BLaER1 treated with 17β-estradiol and CSF1 and Interleukin-3, amounts not matched to agents 10 nM and 100 nM (cell line): ENCODE measurements around the gene ADAMTSL1.

Experiments
- H3K27ac ChIP-seq, 11 experiments: shearing (Covaris generic); formaldehyde crosslinking; 2 replicates each; pipeline ENCODE4 v1.8.1; 2022
- H3K27me3 ChIP-seq, 11 experiments: shearing (Covaris generic); formaldehyde crosslinking; 2 replicates each; pipeline ENCODE4 v1.8.1; 2022
- H3K36me3 ChIP-seq, 11 experiments: shearing (Covaris generic); formaldehyde crosslinking; 2 replicates each; pipeline ENCODE4 v1.8.1; 2022
- H3K4me1 ChIP-seq, 10 experiments: shearing (Covaris generic); formaldehyde crosslinking; 2 replicates each; pipeline ENCODE4 v1.8.1; 2022
- H3K4me2 ChIP-seq, 11 experiments: shearing (Covaris generic); formaldehyde crosslinking; 2 replicates each; pipeline ENCODE4 v1.8.1; 2022
- H3K4me3 ChIP-seq, 10 experiments: shearing (Covaris generic); formaldehyde crosslinking; 2 replicates each; pipeline ENCODE4 v1.8.1; 2022
- H3K9ac ChIP-seq, 11 experiments: shearing (Covaris generic); formaldehyde crosslinking; 2 replicates each; pipeline ENCODE4 v1.8.1; 2022
- H3K9me3 ChIP-seq, 11 experiments: shearing (Covaris generic); formaldehyde crosslinking; replicated peaks in 1 of 11; 2 replicates each; pipeline ENCODE4 v1.8.1; 2022
- H4K20me1 ChIP-seq, 11 experiments: shearing (Covaris generic); formaldehyde crosslinking; 2 replicates each; pipeline ENCODE4 v1.8.1; 2022
- Cebpa-rat ChIP-seq, 11 experiments: shearing (Covaris generic); IDR thresholded peaks; 2 replicates each; pipeline ENCODE4 v1.8.1; 2022

Gene ADAMTSL1

GRCh38 chr9:18909140-18910018 is 435.4 kb downstream of the ADAMTSL1 start:
- Histone ChIP-seq H3K9ac (peak overlapping the region in 8 of 11 experiments; percentile 25 to 73 (median 58); a peak in 14 of 22 replicates), H3K4me2 (peak overlapping the region; percentile 48 to 79 (median 69)), H3K27ac (peak overlapping the region in 9 of 11 experiments; percentile 31 to 86 (median 80); a peak in 17 of 22 replicates), H3K9me3 (peaks cover 0 to 5% (median 0%) of the 10 kb centered on the region in 11 experiments; a peak in 1 of 22 replicates), H3K36me3 (no peaks in the 10 kb centered on the region), H3K4me1 (peaks cover 58 to 74% (median 71%) of the 10 kb centered on the region in 10 experiments), H4K20me1 (no peaks in the 10 kb centered on the region; a peak in 1 of 22 replicates), H3K27me3 (no peaks in the 10 kb centered on the region), H3K4me3 (no peak overlapping the region)
- TF ChIP-seq Cebpa-rat (IDR thresholded peaks at IDR 0.05) = no peak

GRCh38 chr9:18910435-18910834 is 436.5 kb downstream of the ADAMTSL1 start:
- H3K36me3 ChIP-seq = no peaks in the 10 kb centered on the region
- H3K9ac ChIP-seq = peak overlapping the region in 9 of 11 experiments; percentile 32 to 77 (median 71); a peak in 17 of 22 replicates
- H4K20me1 ChIP-seq = no peaks in the 10 kb centered on the region; a peak in 1 of 22 replicates
- H3K4me3 ChIP-seq = 0 out of 20 replicates have a peak overlapping the region, but pooled peaks of 1 of the 10 experiments have one; percentile 25
- H3K27me3 ChIP-seq = no peaks in the 10 kb centered on the region
- H3K4me2 ChIP-seq = peak overlapping the region; percentile 50 to 76 (median 69)
- peaks cover 0 to 5% (median 0%) of the 10 kb centered on the region in 11 experiments; a peak in 1 of 22 replicates for H3K9me3 ChIP-seq
- TF ChIP-seq Cebpa-rat (IDR thresholded peaks at IDR 0.05) = no peak
- H3K4me1 ChIP-seq = peaks cover 58 to 73% (median 70%) of the 10 kb centered on the region in 10 experiments
- H3K27ac ChIP-seq = peak overlapping the region in 9 of 11 experiments; percentile 39 to 86 (median 80); a peak in 17 of 22 replicates

- no peaks in the 10 kb centered on the region; a peak in 1 of 22 replicates for H4K20me1 ChIP-seq
- peak in 5 of 11 experiments; percentile 14 to 67 (median 32); a peak in 3 of 22 replicates for TF ChIP-seq Cebpa-rat (IDR thresholded peaks at IDR 0.05)
- H3K9ac ChIP-seq = peak overlapping the region in 9 of 11 experiments; percentile 32 to 77 (median 71); a peak in 17 of 22 replicates
- peak overlapping the region; percentile 50 to 76 (median 69) for H3K4me2 ChIP-seq
- H3K9me3 ChIP-seq = peaks cover 0 to 5% (median 0%) of the 10 kb centered on the region in 11 experiments; a peak in 1 of 22 replicates
- H3K36me3 ChIP-seq = no peaks in the 10 kb centered on the region
- 0 out of 20 replicates have a peak overlapping the region, but pooled peaks of 2 of the 10 experiments have one; percentile 1 to 25 for H3K4me3 ChIP-seq
- peak overlapping the region in 10 of 11 experiments; percentile 28 to 86 (median 80); a peak in 18 of 22 replicates for H3K27ac ChIP-seq
- H3K27me3 ChIP-seq = no peaks in the 10 kb centered on the region
- H3K4me1 ChIP-seq = peaks cover 58 to 68% (median 66%) of the 10 kb centered on the region in 10 experiments
Observed at GRCh38 chr9:18910916-18911315, 437.0 kb downstream of the ADAMTSL1 start.

- no peak for TF ChIP-seq Cebpa-rat (IDR thresholded peaks at IDR 0.05)
- H3K9ac ChIP-seq = peak overlapping the region in 8 of 11 experiments; percentile 29 to 72 (median 64); a peak in 15 of 22 replicates
- H3K36me3 ChIP-seq = no peaks in the 10 kb centered on the region
- H3K27ac ChIP-seq = peak overlapping the region in 10 of 11 experiments; percentile 28 to 86 (median 80); a peak in 18 of 22 replicates
- no peaks in the 10 kb centered on the region for H3K27me3 ChIP-seq
- peaks cover 0 to 7% (median 0%) of the 10 kb centered on the region in 11 experiments; a peak in 1 of 22 replicates for H3K9me3 ChIP-seq
- H4K20me1 ChIP-seq = no peaks in the 10 kb centered on the region; a peak in 1 of 22 replicates
- H3K4me3 ChIP-seq = no peak overlapping the region
- peak overlapping the region; percentile 50 to 76 (median 69) for H3K4me2 ChIP-seq
- peaks cover 52 to 59% (median 57%) of the 10 kb centered on the region in 10 experiments for H3K4me1 ChIP-seq
Observed at GRCh38 chr9:18911714-18912342, 437.9 kb downstream of the ADAMTSL1 start.

- Histone ChIP-seq H4K20me1 (no peaks in the 10 kb centered on the region), H3K36me3 (no peaks in the 10 kb centered on the region), H3K4me1 (peaks cover 0 to 19% (median 8%) of the 10 kb centered on the region in 10 experiments; a peak in 12 of 20 replicates), H3K27ac (no peak overlapping the region), H3K4me3 (no peak overlapping the region), H3K9ac (no peak overlapping the region), H3K9me3 (peaks cover 0 to 7% (median 0%) of the 10 kb centered on the region in 11 experiments; a peak in 1 of 22 replicates), H3K4me2 (no peak overlapping the region), H3K27me3 (no peaks in the 10 kb centered on the region)
- TF ChIP-seq Cebpa-rat (IDR thresholded peaks at IDR 0.05) = no peak
Observed at GRCh38 chr9:18920141-18921084, 446.5 kb downstream of the ADAMTSL1 start.

- Histone ChIP-seq H3K27me3 (no peaks in the 10 kb centered on the region), H4K20me1 (no peaks in the 10 kb centered on the region), H3K4me3 (no peak overlapping the region), H3K9me3 (no peaks in the 10 kb centered on the region), H3K4me2 (no peak overlapping the region), H3K36me3 (no peaks in the 10 kb centered on the region), H3K9ac (no peak overlapping the region), H3K4me1 (peaks cover 0 to 19% (median 8%) of the 10 kb centered on the region in 10 experiments; a peak in 12 of 20 replicates), H3K27ac (no peak overlapping the region)
- TF ChIP-seq Cebpa-rat (IDR thresholded peaks at IDR 0.05) = no peak
Observed at GRCh38 chr9:18921366-18922075, 447.6 kb downstream of the ADAMTSL1 start.

GRCh38 chr9:18922161-18922885 is 448.4 kb downstream of the ADAMTSL1 start:
- H3K36me3 ChIP-seq = no peaks in the 10 kb centered on the region
- no peak for TF ChIP-seq Cebpa-rat (IDR thresholded peaks at IDR 0.05)
- H3K4me3 ChIP-seq = no peak overlapping the region

More at GRCh38 chr9:18922161-18922885, 448.4 kb downstream of the ADAMTSL1 start:
- H3K27ac ChIP-seq = no peak overlapping the region
- H3K4me2 ChIP-seq = peak overlapping the region in 5 of 11 experiments; percentile 16 to 38 (median 22); a peak in 9 of 22 replicates
- peaks cover 0 to 18% (median 8%) of the 10 kb centered on the region in 10 experiments; a peak in 12 of 20 replicates for H3K4me1 ChIP-seq
- no peaks in the 10 kb centered on the region for H3K27me3 ChIP-seq
- no peaks in the 10 kb centered on the region for H3K9me3 ChIP-seq
- H3K9ac ChIP-seq = no peak overlapping the region
- H4K20me1 ChIP-seq = no peaks in the 10 kb centered on the region
